Fibroblast of villous mesenchyme (primary cell): Measurements from ENCODE around the gene DRC1. TPM values are rescaled to one million over a fixed set of nuclear protein-coding genes. Genes with fewer than 3 reads are reported as not detected.
A peak's percentile ranks its signal among the peaks of the same experiment; 100 is the strongest.

Experiments used
- DNase-seq: peaks from one replicate; pipeline ENCODE4 v3.0.0-alpha.2; 2010; ENCODE audit warnings: low read depth
- H3K4me3 ChIP-seq: 2 replicates; pipeline ENCODE4 v1.5.1; 2011; ENCODE audit warnings: low read depth, mild to moderate bottlenecking, low read length
- CTCF ChIP-seq: IDR thresholded peaks from 2 replicates; pipeline ENCODE4 v1.5.1; 2012; ENCODE audit warnings: low read depth, mild to moderate bottlenecking, low read length; ENCODE audit not compliant: insufficient read depth
- total RNA-seq: library from RNA; depleted of rRNA; stranded (reverse); fragments of >200 nt; gene quantifications from 2 replicates; pipeline ENCODE4 v1.2.3, GENCODE V29; 2012

The DRC1 gene
- total RNA-seq, 1 donor: not detected

GRCh38 chr2:26503231-26503880 is 101.6 kb downstream of the DRC1 start:
- peak overlapping the region; percentile 57 for H3K4me3 ChIP-seq
- peak; percentile 51 for DNase-seq

GRCh38 chr2:26504002-26504401 is 102.3 kb downstream of the DRC1 start:
- no peak for DNase-seq
- no peak for TF ChIP-seq CTCF
- peak overlapping the region; percentile 57 for H3K4me3 ChIP-seq

More at GRCh38 chr2:26503231-26503880, 101.6 kb downstream of the DRC1 start:
- peak; percentile 85 for TF ChIP-seq CTCF

DNA sequence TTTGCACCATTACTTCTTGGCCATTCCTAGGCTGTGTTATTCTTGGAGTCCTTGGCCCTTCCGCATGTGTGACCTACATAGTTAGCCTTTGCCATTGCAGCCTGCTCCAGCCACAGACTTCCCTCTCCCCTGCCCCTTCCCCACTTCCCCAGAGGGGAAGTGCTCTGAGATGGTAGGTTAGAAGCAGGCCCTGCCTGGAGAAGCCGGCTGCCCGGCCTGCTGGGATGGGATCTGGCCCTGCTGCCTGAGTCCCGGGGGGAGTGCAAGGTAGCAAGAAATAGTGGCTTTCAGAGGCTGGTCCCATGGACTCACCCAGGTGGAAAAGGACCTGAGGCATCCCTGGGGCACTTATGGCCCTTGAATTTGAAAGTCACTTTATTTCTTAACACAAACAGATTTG is 104.6 kb downstream of the DRC1 start:
- H3K4me3 ChIP-seq: no peak overlapping the region
- DNase-seq: no peak
- TF ChIP-seq CTCF: no peak

Other genes with a start within 250 kb of the DRC1 start
- 0.97 and 2.2 TPM in 2 replicates for gene GAREM2, start 228.8 kb upstream of the DRC1 start, total RNA-seq
- 120 and 122 TPM in 2 replicates for gene HADHA, start 157.3 kb upstream of the DRC1 start, total RNA-seq
- 80.5 and 106 TPM in 2 replicates for gene HADHB, start 157.0 kb upstream of the DRC1 start, total RNA-seq
- 17.4 and 34.1 TPM in 2 replicates for gene SELENOI, start 55.8 kb upstream of the DRC1 start, total RNA-seq
- gene ADGRF3, start 55.1 kb upstream of the DRC1 start, total RNA-seq: under 0.01 TPM in 2 replicates
- gene OTOF, start 76.2 kb downstream of the DRC1 start, total RNA-seq: under 0.01 TPM in 2 replicates
- not detected in 2 replicates for gene CIB4, start 239.4 kb downstream of the DRC1 start, total RNA-seq